22Rv1 (cell line): ENCODE results near the gene GABRA4.

Experiments used
- H3K27ac ChIP-seq: fragments of 450-650 bp; 2 replicates; pipeline ENCODE4 v1.5.1; 2017
- ZFX ChIP-seq: fragments of 450-650 bp; IDR thresholded peaks from 2 replicates; pipeline ENCODE4 v1.6.1; 2017; ENCODE audit warnings: antibody characterized with exemption, borderline replicate concordance
- TF ChIP-seq, protein P1 (sequence below): fragments of 450-650 bp; IDR thresholded peaks from 2 replicates; pipeline ENCODE4 v1.5.1; 2017; ENCODE audit warnings: mild to moderate bottlenecking

GABRA4 gene

DNA sequence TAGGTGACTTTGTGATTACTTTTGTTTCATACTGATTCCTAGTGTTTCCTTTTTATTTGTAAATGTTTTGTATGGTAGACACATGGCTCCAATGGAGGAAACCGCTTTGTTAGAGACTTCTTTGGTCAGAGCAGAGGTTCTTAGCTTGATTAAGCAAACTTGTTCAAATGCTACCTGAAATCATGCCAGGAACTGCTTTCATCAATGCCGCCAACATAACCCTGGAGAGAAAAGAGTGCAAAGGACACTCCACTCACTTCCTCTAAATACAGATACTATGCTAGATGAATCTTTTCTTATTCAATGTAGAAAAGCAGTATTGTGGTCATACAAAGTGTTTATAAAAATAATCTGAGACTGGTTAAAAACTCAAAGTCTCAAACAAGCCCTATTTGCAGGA lies 58.7 kb downstream of the GABRA4 start:
- no peak overlapping the region for H3K27ac ChIP-seq
- TF ChIP-seq ZFX: no peak
- TF ChIP-seq, protein P1, sequence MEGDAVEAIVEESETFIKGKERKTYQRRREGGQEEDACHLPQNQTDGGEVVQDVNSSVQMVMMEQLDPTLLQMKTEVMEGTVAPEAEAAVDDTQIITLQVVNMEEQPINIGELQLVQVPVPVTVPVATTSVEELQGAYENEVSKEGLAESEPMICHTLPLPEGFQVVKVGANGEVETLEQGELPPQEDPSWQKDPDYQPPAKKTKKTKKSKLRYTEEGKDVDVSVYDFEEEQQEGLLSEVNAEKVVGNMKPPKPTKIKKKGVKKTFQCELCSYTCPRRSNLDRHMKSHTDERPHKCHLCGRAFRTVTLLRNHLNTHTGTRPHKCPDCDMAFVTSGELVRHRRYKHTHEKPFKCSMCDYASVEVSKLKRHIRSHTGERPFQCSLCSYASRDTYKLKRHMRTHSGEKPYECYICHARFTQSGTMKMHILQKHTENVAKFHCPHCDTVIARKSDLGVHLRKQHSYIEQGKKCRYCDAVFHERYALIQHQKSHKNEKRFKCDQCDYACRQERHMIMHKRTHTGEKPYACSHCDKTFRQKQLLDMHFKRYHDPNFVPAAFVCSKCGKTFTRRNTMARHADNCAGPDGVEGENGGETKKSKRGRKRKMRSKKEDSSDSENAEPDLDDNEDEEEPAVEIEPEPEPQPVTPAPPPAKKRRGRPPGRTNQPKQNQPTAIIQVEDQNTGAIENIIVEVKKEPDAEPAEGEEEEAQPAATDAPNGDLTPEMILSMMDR: no peak

DNA sequence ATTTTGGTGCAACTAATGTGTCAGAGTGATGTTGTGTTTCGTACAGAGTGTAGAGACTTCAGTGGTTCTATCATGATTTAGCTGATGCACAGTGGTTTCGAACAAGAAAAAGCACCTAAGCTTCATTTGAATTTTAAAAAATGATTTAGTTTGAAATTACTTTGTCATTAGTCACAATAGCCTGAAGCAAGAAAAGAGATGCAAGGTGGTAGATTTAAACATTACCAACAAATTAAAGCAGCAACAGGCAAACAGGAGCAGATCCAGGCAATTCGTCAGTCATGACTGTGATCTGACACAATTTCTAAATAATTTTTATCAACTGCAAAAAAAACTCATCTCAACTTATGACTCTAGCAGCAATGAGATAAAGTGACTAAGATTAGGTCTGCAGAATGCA lies 59.7 kb downstream of the GABRA4 start:
- H3K27ac ChIP-seq: no peak overlapping the region
- TF ChIP-seq, protein P1: no peak
- no peak for TF ChIP-seq ZFX

- TF ChIP-seq ZFX: no peak
- TF ChIP-seq, protein P1: peak; percentile 79
- no peak overlapping the region for H3K27ac ChIP-seq
Observed at GRCh38 chr4:46931981-46932380, 61.4 kb downstream of the GABRA4 start.

GRCh38 chr4:46930891-46931290 lies 62.5 kb downstream of the GABRA4 start:
- no peak for TF ChIP-seq ZFX
- TF ChIP-seq, protein P1: no peak
- no peak overlapping the region for H3K27ac ChIP-seq

DNA sequence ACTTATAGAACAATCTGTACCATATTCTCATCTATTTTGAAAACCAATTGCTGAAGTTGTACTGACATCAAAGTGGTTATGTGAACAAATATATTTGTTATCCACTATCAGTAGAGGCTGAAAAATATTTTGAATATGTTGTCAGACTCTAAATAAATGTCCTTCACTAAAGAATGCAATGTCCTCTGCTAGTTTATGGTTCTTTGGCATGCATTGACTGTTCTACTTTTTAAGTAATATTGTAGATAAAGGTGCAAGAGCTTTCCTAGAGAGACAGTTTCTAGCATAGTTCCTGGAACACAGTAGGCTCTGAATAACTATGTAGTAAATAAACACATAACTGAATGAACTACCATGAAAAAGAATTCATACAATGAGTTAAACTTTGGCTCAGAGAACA lies 66.2 kb downstream of the GABRA4 start:
- TF ChIP-seq, protein P1: no peak
- no peak for TF ChIP-seq ZFX
- H3K27ac ChIP-seq: no peak overlapping the region

DNA sequence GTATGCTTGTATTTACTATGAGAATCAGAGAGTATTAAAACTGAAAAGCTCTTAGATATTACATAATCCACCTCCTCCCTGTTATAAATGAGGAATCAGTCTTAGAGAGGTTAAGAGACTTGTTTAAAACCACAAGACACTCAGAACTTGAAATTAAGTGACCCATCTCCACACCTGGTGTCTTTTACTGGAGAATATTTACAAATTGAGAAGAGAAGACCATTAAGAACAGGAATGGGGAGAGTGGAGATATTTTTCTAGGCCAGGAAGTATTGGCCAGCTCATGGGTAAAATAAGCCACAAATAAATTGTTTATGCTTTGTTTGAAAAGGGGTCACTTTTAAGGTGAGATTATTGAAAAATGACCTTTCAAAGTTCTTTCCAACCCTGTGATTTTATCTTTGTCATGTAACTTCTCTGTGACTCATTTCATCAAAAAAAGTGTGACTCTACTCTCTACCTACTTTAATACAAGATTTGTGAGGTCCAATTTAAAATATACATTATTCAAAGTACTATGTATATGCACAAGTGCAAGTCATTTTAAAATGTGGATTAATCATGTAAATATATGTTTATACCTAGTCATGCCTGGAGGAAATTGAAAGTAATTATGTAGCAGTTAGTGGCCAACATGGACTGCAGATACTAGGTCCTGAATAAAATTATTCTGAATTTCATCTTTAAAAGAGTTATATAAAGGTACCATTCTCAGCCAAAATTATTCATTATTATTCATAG lies 68.4 kb downstream of the GABRA4 start:
- no peak for TF ChIP-seq ZFX

GRCh38 chr4:46922205-46922604 lies 71.2 kb downstream of the GABRA4 start:
- H3K27ac ChIP-seq: no peak overlapping the region
- TF ChIP-seq ZFX: no peak
- TF ChIP-seq, protein P1: no peak

More for the DNA sequence above, 68.4 kb downstream of the GABRA4 start:
- no peak overlapping the region for H3K27ac ChIP-seq

DNA sequence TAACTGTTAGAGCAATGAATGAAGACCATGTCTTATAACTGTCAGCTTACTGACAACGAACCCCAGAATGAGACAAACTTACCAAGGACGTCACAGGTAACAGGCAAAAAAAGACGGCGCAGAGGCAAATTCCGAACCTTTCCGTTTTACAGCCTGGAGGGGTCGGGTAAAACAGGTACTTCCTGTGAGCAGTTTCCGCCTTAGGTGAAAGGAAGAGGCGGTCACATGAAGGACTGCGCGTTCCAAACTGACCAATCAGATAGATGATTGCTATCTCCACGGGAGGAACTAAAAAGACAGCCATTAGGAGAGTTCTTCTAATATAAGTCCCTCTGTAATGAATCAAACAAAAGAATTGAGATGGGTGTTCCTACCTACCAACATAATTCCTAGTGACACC lies 84.3 kb downstream of the GABRA4 start, which contains the start of gene COX7B2:
COX7B2 (minus strand) TSS at position 168 of the 400 bp plus-strand sequence. CDS start 174,053 bp downstream, outside the sequence.
- H3K27ac ChIP-seq: no peak within 1 kb of the TSS
- no peak for TF ChIP-seq ZFX
- TF ChIP-seq, protein P1: no peak
